ENCODE data around the gene TMEM175. TPM values are rescaled to one million over a fixed set of nuclear protein-coding genes. Genes with fewer than 3 reads are reported as not detected.

Gene TMEM175
- total and polyA plus RNA-seq, 9 of the 15 experiments (the other 6 are each of a cell fraction or from before 2014, with no cell fraction given) = 0.13 to 30.9 (median 9.4) TPM

- TF ChIP-seq CREB1 (IDR thresholded peaks at IDR 0.05) (peak; percentile 33), CREB1 (CRISPR knock-in tag; IDR thresholded peaks at IDR 0.05) (no peak; the same call in 1 of the 2 replicates), NFIX (CRISPR knock-in tag; IDR thresholded peaks at IDR 0.05; ENCODE audit: low read depth) (no peak), POLR2H (tag; IDR thresholded peaks at IDR 0.05; ENCODE audit: low read depth) (peak; percentile 56), KLF13 (tag; IDR thresholded peaks at IDR 0.05; ENCODE audit: borderline replicate concordance, low read depth) (peak; percentile 58; the same call in 1 of the 2 replicates), CXXC5 (CRISPR knock-in tag; IDR thresholded peaks at IDR 0.05) (peak; percentile 71), ZNF316 (IDR thresholded peaks at IDR 0.05) (peak; percentile 94), TRIM24 (IDR thresholded peaks at IDR 0.05) (peak in 1 of 2 experiments; percentile 75; a peak in 2 of 4 replicates), DNMT1 (IDR thresholded peaks at IDR 0.05) (no peak), RNF2 (IDR thresholded peaks at IDR 0.05) (peak; percentile 28; the same call in 1 of the 2 replicates), VEZF1 (CRISPR knock-in tag; IDR thresholded peaks at IDR 0.05) (peak; percentile 55), ZNF512 (tag; IDR thresholded peaks at IDR 0.05) (peak; percentile 53; the same call in 1 of the 2 replicates), RAD21 (CRISPR knock-in tag; conservative IDR thresholded peaks at IDR 0.05 in 1 of 2, IDR thresholded peaks at IDR 0.05 in 1 of 2) (peak in 1 of 2 experiments; percentile 32; a peak in 1 of 4 replicates), PTRF (tag; IDR thresholded peaks at IDR 0.05) (no peak), FOS (IDR thresholded peaks at IDR 0.05; ENCODE audit: extremely low read depth, insufficient read length) (no peak), HCFC1 (IDR thresholded peaks at IDR 0.05; ENCODE audit: low read depth, low read length) (peak; percentile 11; the same call in 1 of the 2 replicates), ZFX (CRISPR knock-in tag; IDR thresholded peaks at IDR 0.05) (peak; percentile 66), MAX (CRISPR knock-in tag; IDR thresholded peaks at IDR 0.05) (0 out of 2 replicates have a peak, but pooled peaks have one; percentile 28)
- TF ChIP-seq, protein P1, sequence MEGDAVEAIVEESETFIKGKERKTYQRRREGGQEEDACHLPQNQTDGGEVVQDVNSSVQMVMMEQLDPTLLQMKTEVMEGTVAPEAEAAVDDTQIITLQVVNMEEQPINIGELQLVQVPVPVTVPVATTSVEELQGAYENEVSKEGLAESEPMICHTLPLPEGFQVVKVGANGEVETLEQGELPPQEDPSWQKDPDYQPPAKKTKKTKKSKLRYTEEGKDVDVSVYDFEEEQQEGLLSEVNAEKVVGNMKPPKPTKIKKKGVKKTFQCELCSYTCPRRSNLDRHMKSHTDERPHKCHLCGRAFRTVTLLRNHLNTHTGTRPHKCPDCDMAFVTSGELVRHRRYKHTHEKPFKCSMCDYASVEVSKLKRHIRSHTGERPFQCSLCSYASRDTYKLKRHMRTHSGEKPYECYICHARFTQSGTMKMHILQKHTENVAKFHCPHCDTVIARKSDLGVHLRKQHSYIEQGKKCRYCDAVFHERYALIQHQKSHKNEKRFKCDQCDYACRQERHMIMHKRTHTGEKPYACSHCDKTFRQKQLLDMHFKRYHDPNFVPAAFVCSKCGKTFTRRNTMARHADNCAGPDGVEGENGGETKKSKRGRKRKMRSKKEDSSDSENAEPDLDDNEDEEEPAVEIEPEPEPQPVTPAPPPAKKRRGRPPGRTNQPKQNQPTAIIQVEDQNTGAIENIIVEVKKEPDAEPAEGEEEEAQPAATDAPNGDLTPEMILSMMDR (IDR thresholded peaks at IDR 0.05 in 2 of 3, conservative IDR thresholded peaks at IDR 0.05 in 1 of 3; ENCODE audit: insufficient read depth in 2 of 3, low read depth in 1 of 3, low read length in 3 of 3) = peak in 2 of 3 experiments; percentile 14 to 15; a peak in 1 of 6 replicates
- TF ChIP-seq, protein P2, sequence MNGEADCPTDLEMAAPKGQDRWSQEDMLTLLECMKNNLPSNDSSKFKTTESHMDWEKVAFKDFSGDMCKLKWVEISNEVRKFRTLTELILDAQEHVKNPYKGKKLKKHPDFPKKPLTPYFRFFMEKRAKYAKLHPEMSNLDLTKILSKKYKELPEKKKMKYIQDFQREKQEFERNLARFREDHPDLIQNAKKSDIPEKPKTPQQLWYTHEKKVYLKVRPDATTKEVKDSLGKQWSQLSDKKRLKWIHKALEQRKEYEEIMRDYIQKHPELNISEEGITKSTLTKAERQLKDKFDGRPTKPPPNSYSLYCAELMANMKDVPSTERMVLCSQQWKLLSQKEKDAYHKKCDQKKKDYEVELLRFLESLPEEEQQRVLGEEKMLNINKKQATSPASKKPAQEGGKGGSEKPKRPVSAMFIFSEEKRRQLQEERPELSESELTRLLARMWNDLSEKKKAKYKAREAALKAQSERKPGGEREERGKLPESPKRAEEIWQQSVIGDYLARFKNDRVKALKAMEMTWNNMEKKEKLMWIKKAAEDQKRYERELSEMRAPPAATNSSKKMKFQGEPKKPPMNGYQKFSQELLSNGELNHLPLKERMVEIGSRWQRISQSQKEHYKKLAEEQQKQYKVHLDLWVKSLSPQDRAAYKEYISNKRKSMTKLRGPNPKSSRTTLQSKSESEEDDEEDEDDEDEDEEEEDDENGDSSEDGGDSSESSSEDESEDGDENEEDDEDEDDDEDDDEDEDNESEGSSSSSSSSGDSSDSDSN (IDR thresholded peaks at IDR 0.05; ENCODE audit: borderline replicate concordance in 1 of 2, low read depth in 2 of 2, low read length in 2 of 2) = no peak
Measured at GRCh38 chr4:985123-985830, 53.0 kb downstream of the TMEM175 start (continued).

Data from K562 (cell line).